GM23338 (cell line): Measurements from ENCODE around the gene RELL1. TPM values are rescaled to one million over a fixed set of nuclear protein-coding genes. Genes with fewer than 3 reads are reported as not detected.

Experiments used
- ATAC-seq: fragments of 200-7000 bp; cut with Tn5 transposase; 3 replicates; pipeline ENCODE4 v1.9.1; 2020
- DNase-seq: peaks from one replicate; pipeline ENCODE4 v3.0.0-alpha.2; 2015; ENCODE audit warnings: low spot score
- H2AFZ ChIP-seq: fragments of 200-600 bp; sonication (generic); 2 replicates; pipeline ENCODE4 v1.8.0; 2016; ENCODE audit warnings: antibody characterized with exemption, mild to moderate bottlenecking, moderate library complexity
- H3F3A ChIP-seq: fragments of 200-600 bp; sonication (generic); replicated peaks from 2 replicates; pipeline ENCODE4 v1.8.0; 2017; ENCODE audit warnings: antibody characterized with exemption, mixed run types, low read depth
- H3K27ac ChIP-seq: fragments of 200-600 bp; sonication (generic); 2 replicates; pipeline ENCODE4 v1.6.1; 2016; ENCODE audit warnings: low read depth
- H3K27me3 ChIP-seq: fragments of 200-600 bp; sonication (generic); 2 replicates; pipeline ENCODE4 v1.8.0; 2016; ENCODE audit warnings: mild to moderate bottlenecking, mixed run types, moderate library complexity; ENCODE audit not compliant: insufficient read depth
- H3K36me3 ChIP-seq: fragments of 200-600 bp; sonication (generic); 2 replicates; pipeline ENCODE4 v1.8.0; 2016; ENCODE audit warnings: mild to moderate bottlenecking; ENCODE audit not compliant: insufficient read depth
- H3K4me1 ChIP-seq: fragments of 200-600 bp; sonication (generic); 2 replicates; pipeline ENCODE4 v1.8.0; 2016; ENCODE audit warnings: mild to moderate bottlenecking, moderate library complexity; ENCODE audit not compliant: insufficient read depth
- H3K4me2 ChIP-seq: fragments of 200-600 bp; sonication (generic); 2 replicates; pipeline ENCODE4 v1.7.1; 2017; ENCODE audit warnings: mixed run types
- H3K4me3 ChIP-seq: fragments of 200-600 bp; sonication (generic); 2 replicates; pipeline ENCODE4 v1.6.1; 2016; ENCODE audit warnings: mixed run types
- H3K79me2 ChIP-seq: fragments of 200-600 bp; sonication (generic); replicated peaks from 2 replicates; pipeline ENCODE4 v1.8.0; 2017; ENCODE audit warnings: mild to moderate bottlenecking; ENCODE audit not compliant: insufficient read depth
- H3K9me2 ChIP-seq: fragments of 200-600 bp; sonication (generic); 2 replicates; pipeline ENCODE4 v1.8.0; 2017; ENCODE audit not compliant: insufficient read depth
- H4K20me1 ChIP-seq: fragments of 200-600 bp; sonication (generic); replicated peaks from 2 replicates; pipeline ENCODE4 v1.8.0; 2017; ENCODE audit warnings: mild to moderate bottlenecking; ENCODE audit not compliant: insufficient read depth
- H3K27ac Mint-ChIP-seq: 2 replicates; pipeline ENCODE4 v1.8.0; 2020; ENCODE audit warnings: inconsistent platforms, mild to moderate bottlenecking, moderate library complexity, mixed read lengths
- H3K27me3 Mint-ChIP-seq: 3 replicates; pipeline ENCODE4 v1.8.0; 2022; ENCODE audit warnings: low read depth, mild to moderate bottlenecking, moderate library complexity, mixed read lengths, inconsistent platforms; ENCODE audit not compliant: insufficient read depth, poor library complexity
- H3K36me3 Mint-ChIP-seq: 3 replicates; pipeline ENCODE4 v1.8.0; 2021; ENCODE audit warnings: low read depth, mild to moderate bottlenecking, inconsistent platforms, moderate library complexity, mixed read lengths
- H3K4me1 Mint-ChIP-seq: 3 replicates; pipeline ENCODE4 v1.8.0; 2020; ENCODE audit warnings: mild to moderate bottlenecking, inconsistent platforms, mixed read lengths
- H3K4me3 Mint-ChIP-seq: 3 replicates; pipeline ENCODE4 v1.8.0; 2021; ENCODE audit warnings: moderate library complexity, mild to moderate bottlenecking, inconsistent platforms, mixed read lengths
- H3K9me3 Mint-ChIP-seq: 3 replicates; pipeline ENCODE4 v1.8.0; 2020; ENCODE audit warnings: moderate library complexity, mild to moderate bottlenecking, inconsistent platforms, mixed read lengths
- CREB1 ChIP-seq: fragments of 250-450 bp; sonication (Bioruptor Pico); IDR thresholded peaks from 2 replicates; pipeline ENCODE4 v1.5.0; 2020; ENCODE audit warnings: low read depth, mild to moderate bottlenecking, moderate library complexity
- CTCF ChIP-seq, 2 experiments: fragments of 200-600 bp in 1 of 2; sonication (generic) in 1 of 2; conservative IDR thresholded peaks; 2 replicates each; pipeline versions ENCODE4 v1.5.1 to v1.6.1; 2016 to 2017; ENCODE audit warnings: antibody characterized with exemption in 2 of 2, low read depth in 2 of 2, mild to moderate bottlenecking in 2 of 2, moderate library complexity in 1 of 2
- EZH2 ChIP-seq: fragments of 200-600 bp; sonication (generic); IDR thresholded peaks from one replicate; pipeline ENCODE4 v1.8.0; 2017; ENCODE audit warnings: antibody characterized with exemption, mild to moderate bottlenecking, low read depth; ENCODE audit not compliant: unreplicated experiment
- EZH2phosphoT487 ChIP-seq: fragments of 200-600 bp; sonication (generic); IDR thresholded peaks from one replicate; pipeline ENCODE4 v1.8.1; 2018; ENCODE audit warnings: antibody characterized with exemption; ENCODE audit not compliant: unreplicated experiment
- NANOG ChIP-seq: IDR thresholded peaks from 2 replicates; pipeline ENCODE4 v1.6.1; 2016; ENCODE audit warnings: antibody characterized with exemption, borderline replicate concordance
- POLR2AphosphoS5 ChIP-seq: IDR thresholded peaks from 2 replicates; pipeline ENCODE4 v1.6.1; 2016; ENCODE audit warnings: antibody characterized with exemption, low read depth
- REST ChIP-seq: IDR thresholded peaks from one replicate; pipeline ENCODE4 v1.6.1; 2018; ENCODE audit warnings: antibody characterized with exemption; ENCODE audit not compliant: unreplicated experiment
- ZNF114 ChIP-seq: fragments of 250-450 bp; sonication (Bioruptor Pico); IDR thresholded peaks from 2 replicates; pipeline ENCODE4 v1.5.0; 2020; ENCODE audit warnings: mild to moderate bottlenecking, moderate library complexity
- ZNF331 ChIP-seq: fragments of 250-450 bp; sonication (Bioruptor Pico); IDR thresholded peaks from 2 replicates; pipeline ENCODE4 v1.5.0; 2020; ENCODE audit warnings: low read depth, mild to moderate bottlenecking, moderate library complexity
- ZNF462 ChIP-seq: fragments of 250-450 bp; sonication (Bioruptor Pico); IDR thresholded peaks from 2 replicates; pipeline ENCODE4 v1.5.0; 2020; ENCODE audit warnings: mild to moderate bottlenecking, moderate library complexity
- polyA plus RNA-seq: library from polyadenylated mRNA; unstranded; fragments of >200 nt; fragmentation: Nextera tagmentation; extraction: Ambion mirVana; gene quantifications from 2 replicates; pipeline ENCODE4 v1.2.1, GENCODE V29; 2016
- total RNA-seq: library from RNA; depleted of rRNA; stranded (reverse); fragments of >200 nt; shearing (Covaris generic); gene quantifications from 2 replicates; pipeline ENCODE4 v1.2.3, GENCODE V29; 2014

The RELL1 gene
- total and polyA plus RNA-seq, 2 experiments from 2014 or later = 2.8 to 28.5 TPM

GRCh38 chr4:37588150-37588549, 98.0 kb downstream of the RELL1 start:
- Histone ChIP-seq H3K36me3 (no peaks in the 10 kb centered on the region), H2AFZ (no peak overlapping the region), H3F3A (no peaks in the 10 kb centered on the region), H3K27ac (no peak overlapping the region), H3K4me3 (no peak overlapping the region), H3K4me1 (no peaks in the 10 kb centered on the region), H3K9me2 (no peaks in the 10 kb centered on the region), H3K27me3 (no peaks in the 10 kb centered on the region), H3K79me2 (no peaks in the 10 kb centered on the region), H3K4me2 (no peak overlapping the region), H4K20me1 (no peaks in the 10 kb centered on the region)
- H3K9me3 Mint-ChIP-seq = no peaks in the 10 kb centered on the region
- H3K4me1 Mint-ChIP-seq = peaks cover 7% of the 10 kb centered on the region
- no peak for TF ChIP-seq ZNF114 (CRISPR knock-in tag)
- TF ChIP-seq CREB1 (CRISPR knock-in tag) = no peak
- TF ChIP-seq EZH2 = no peak
- TF ChIP-seq ZNF331 (CRISPR knock-in tag) = no peak
- no peak for TF ChIP-seq CTCF (conservative IDR thresholded peaks at IDR 0.05; ENCODE audit: low read depth in 2 of 2)
- no peak for TF ChIP-seq POLR2AphosphoS5
- no peak overlapping the region for H3K4me3 Mint-ChIP-seq
- H3K27me3 Mint-ChIP-seq = no peaks in the 10 kb centered on the region
- no peaks in the 10 kb centered on the region for H3K36me3 Mint-ChIP-seq
- no peak for ATAC-seq
- H3K27ac Mint-ChIP-seq = no peak overlapping the region
- DNase-seq = no peak

DNA sequence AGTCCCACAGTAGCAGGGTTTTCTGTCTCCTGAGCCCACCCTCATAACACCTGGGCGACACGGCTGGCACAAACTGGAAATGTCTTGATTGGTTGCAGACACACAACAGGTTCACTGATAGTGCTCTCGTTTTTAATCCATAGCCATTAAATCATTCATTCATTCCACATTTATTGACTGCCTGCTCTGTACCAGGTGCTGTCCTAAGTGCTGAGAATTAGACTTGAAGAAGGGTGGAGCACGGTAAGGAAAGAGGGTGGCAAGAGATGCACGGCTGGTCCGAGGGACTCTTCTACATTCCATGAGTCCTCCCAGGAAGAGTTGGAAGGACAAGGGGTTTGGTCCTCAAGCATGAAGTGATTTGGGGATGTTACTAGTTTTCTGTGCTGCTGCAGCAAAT, 100.0 kb downstream of the RELL1 start:
- ATAC-seq = no peak

More for the DNA sequence above, 100.0 kb downstream of the RELL1 start:
- peaks cover 7% of the 10 kb centered on the region for H3K4me1 Mint-ChIP-seq
- H3K27me3 Mint-ChIP-seq = peaks cover 1% of the 10 kb centered on the region
- H3K4me1 ChIP-seq = no peaks in the 10 kb centered on the region
- H3F3A ChIP-seq = no peaks in the 10 kb centered on the region
- H2AFZ ChIP-seq = no peak overlapping the region
- H3K27ac Mint-ChIP-seq = no peak overlapping the region
- no peaks in the 10 kb centered on the region for H3K79me2 ChIP-seq
- no peak overlapping the region for H3K4me3 Mint-ChIP-seq
- H3K9me3 Mint-ChIP-seq = no peaks in the 10 kb centered on the region
- DNase-seq = no peak
- no peaks in the 10 kb centered on the region for H3K27me3 ChIP-seq
- H3K27ac ChIP-seq = no peak overlapping the region
- no peaks in the 10 kb centered on the region for H3K9me2 ChIP-seq
- no peaks in the 10 kb centered on the region for H4K20me1 ChIP-seq
- TF ChIP-seq EZH2 (no peak), NANOG (no peak), ZNF462 (CRISPR knock-in tag) (no peak), EZH2phosphoT487 (no peak), REST (peak; percentile 28), CREB1 (CRISPR knock-in tag) (no peak)
- no peaks in the 10 kb centered on the region for H3K36me3 Mint-ChIP-seq
- H3K4me2 ChIP-seq = no peak overlapping the region
- no peaks in the 10 kb centered on the region for H3K36me3 ChIP-seq
- H3K4me3 ChIP-seq = no peak overlapping the region
